Suprapubic skin (tissue), 4 donors: ENCODE data around the gene KLHL29.

Source experiments
- EP300 ChIP-seq: sonication (generic); formaldehyde crosslinking; IDR thresholded peaks from one replicate; pipeline ENCODE4 v1.6.1; 2017; ENCODE audit warnings: antibody characterized with exemption
- POLR2A ChIP-seq, 2 donors: fragments of 450-650 bp; IDR thresholded peaks; one replicate each; pipeline ENCODE4 v1.6.1; 2017; ENCODE audit warnings: antibody characterized with exemption in 2 of 2, mild to moderate bottlenecking in 2 of 2, moderate library complexity in 2 of 2
- POLR2AphosphoS5 ChIP-seq, 3 donors: sonication (generic); formaldehyde crosslinking; IDR thresholded peaks; one replicate each; pipeline ENCODE4 v1.6.1; 2017; ENCODE audit warnings: antibody characterized with exemption in 3 of 3
- TF ChIP-seq, protein P1 (sequence below), 2 donors: fragments of 200-600 bp in 1 of 2; fragments of 450-650 bp in 1 of 2; sonication (generic) in 1 of 2; IDR thresholded peaks; one replicate each; pipeline ENCODE4 v1.5.1; 2016 to 2019; ENCODE audit warnings: antibody characterized with exemption in 2 of 2, mild to moderate bottlenecking in 1 of 2, moderate library complexity in 1 of 2

DNA sequence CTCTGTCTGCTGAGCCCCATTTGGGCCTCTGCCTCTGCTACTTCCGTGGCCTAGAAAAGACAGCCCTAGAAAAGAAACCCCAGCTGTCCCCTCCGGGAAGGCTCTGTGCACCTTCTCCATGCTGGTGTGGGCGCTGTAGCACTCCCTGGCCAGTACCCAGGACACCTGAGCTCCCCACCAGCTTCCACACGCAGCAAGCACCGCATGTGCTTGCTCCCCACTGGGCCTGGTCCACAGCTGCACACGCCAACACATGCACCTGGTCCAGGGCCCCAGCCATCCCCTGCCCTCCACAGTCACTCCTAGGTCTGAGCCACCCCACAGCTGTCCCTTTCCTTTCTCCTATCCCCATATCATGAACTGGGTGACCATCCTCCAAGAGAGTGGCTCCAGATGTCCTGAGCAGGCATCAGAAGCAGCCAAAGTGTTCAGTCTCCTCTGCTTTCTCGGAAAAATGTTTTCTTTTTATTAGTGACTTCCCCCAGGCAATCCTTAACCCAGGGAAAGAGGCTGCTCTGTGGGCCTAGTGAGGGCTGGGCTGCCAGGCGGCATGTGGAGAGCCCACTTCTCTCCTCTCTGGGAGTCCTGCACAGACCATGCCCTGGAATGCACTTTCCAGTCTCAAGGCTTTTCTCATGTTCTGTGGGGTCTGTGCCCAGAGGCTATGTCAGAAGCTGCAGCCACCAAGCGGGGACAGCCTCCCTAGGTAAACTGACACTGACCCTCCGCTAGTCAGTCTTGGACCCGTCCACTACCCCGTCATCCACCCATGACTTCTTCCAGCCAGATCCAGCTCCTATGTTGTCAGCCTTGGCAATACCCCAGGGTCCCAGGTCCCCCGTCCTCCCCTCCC lies 133.7 kb downstream of the KLHL29 start:
- TF ChIP-seq, protein P1, sequence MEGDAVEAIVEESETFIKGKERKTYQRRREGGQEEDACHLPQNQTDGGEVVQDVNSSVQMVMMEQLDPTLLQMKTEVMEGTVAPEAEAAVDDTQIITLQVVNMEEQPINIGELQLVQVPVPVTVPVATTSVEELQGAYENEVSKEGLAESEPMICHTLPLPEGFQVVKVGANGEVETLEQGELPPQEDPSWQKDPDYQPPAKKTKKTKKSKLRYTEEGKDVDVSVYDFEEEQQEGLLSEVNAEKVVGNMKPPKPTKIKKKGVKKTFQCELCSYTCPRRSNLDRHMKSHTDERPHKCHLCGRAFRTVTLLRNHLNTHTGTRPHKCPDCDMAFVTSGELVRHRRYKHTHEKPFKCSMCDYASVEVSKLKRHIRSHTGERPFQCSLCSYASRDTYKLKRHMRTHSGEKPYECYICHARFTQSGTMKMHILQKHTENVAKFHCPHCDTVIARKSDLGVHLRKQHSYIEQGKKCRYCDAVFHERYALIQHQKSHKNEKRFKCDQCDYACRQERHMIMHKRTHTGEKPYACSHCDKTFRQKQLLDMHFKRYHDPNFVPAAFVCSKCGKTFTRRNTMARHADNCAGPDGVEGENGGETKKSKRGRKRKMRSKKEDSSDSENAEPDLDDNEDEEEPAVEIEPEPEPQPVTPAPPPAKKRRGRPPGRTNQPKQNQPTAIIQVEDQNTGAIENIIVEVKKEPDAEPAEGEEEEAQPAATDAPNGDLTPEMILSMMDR (IDR thresholded peaks at IDR 0.05) = no peak
- no peak for TF ChIP-seq POLR2AphosphoS5 (IDR thresholded peaks at IDR 0.05)
- TF ChIP-seq POLR2A (IDR thresholded peaks at IDR 0.05) = no peak
- no peak for TF ChIP-seq EP300
